T-cell (primary cell): ENCODE measurements around the gene TMEM26. TPM values are rescaled to one million over a fixed set of nuclear protein-coding genes. Genes with fewer than 3 reads are reported as not detected.

Experiments used
- ATAC-seq, 4 experiments: fragments of 200-7000 bp in 3 of 4; fragments of 150-1000 bp in 1 of 4; cut with Tn5 transposase; replicated peaks in 1 of 4; 1 replicate in 3 of 4; 2 replicates in 1 of 4; pipeline ENCODE4 v1.10.0; 2021; ENCODE audit warnings: moderate library complexity in 3 of 4, mild to moderate bottlenecking in 2 of 4, moderate number of reproducible peaks in 1 of 4
- CTCF ChIA-PET, 2 donors: fragments of 300-600 bp; sonication (Branson Sonifier 250); formaldehyde crosslinking; loops; one replicate each; lab custom pipeline; 2022; ENCODE audit warnings: antibody characterized with exemption in 2 of 2; lab: Charles Lee
- POLR2A ChIA-PET, 2 donors: fragments of 300-600 bp; sonication (Branson Sonifier 250); formaldehyde crosslinking; loops; one replicate each; lab custom pipeline; 2022; ENCODE audit warnings: antibody characterized with exemption in 2 of 2; lab: Charles Lee
- DNase-seq, 35 experiments: peaks; one replicate each; pipeline versions ENCODE4 v3.0.0 to v3.0.0-alpha.2; 2013 to 2023
- H3K27ac ChIP-seq: one replicate; pipeline ENCODE4 v1.5.1; 2013; ENCODE audit warnings: low read length
- H3K27me3 ChIP-seq, 2 experiments: replicated peaks in 1 of 2; 1 replicate in 1 of 2; 2 replicates in 1 of 2; pipeline versions ENCODE4 v1.6.1 to v1.7.0; 2013; ENCODE audit warnings: low read length in 1 of 2, mixed read lengths in 1 of 2; ENCODE audit not compliant: control insufficient read depth in 2 of 2, insufficient read depth in 2 of 2; ENCODE audit errors: extremely low read depth in 1 of 2
- H3K36me3 ChIP-seq, 2 donors: 1 replicate in 1 of 2; 2 replicates in 1 of 2; pipeline versions ENCODE4 v1.6.1 to v1.7.0; 2013; ENCODE audit warnings: low read length in 1 of 2; ENCODE audit not compliant: control insufficient read depth in 2 of 2, insufficient read depth in 1 of 2; ENCODE audit errors: extremely low read depth in 1 of 2
- H3K4me1 ChIP-seq, 2 experiments: 1 replicate in 1 of 2; 2 replicates in 1 of 2; pipeline versions ENCODE4 v1.6.1 to v1.7.0; 2013; ENCODE audit warnings: low read length in 2 of 2, mixed read lengths in 1 of 2; ENCODE audit not compliant: insufficient read depth in 2 of 2, control insufficient read depth in 1 of 2; ENCODE audit errors: extremely low read depth in 1 of 2
- H3K4me3 ChIP-seq, 2 donors: 1 replicate in 1 of 2; 2 replicates in 1 of 2; pipeline versions ENCODE4 v1.5.1 to v1.7.0; 2013; ENCODE audit warnings: mild to moderate bottlenecking in 2 of 2, low read length in 1 of 2, moderate library complexity in 1 of 2; ENCODE audit not compliant: control insufficient read depth in 1 of 2; ENCODE audit errors: extremely low read depth in 1 of 2
- H3K9me3 ChIP-seq: 2 replicates; pipeline ENCODE4 v1.7.0; 2013
- H3K27ac Mint-ChIP-seq, 2 donors: one replicate each; pipeline ENCODE4 v1.8.0; 2020 to 2021; ENCODE audit warnings: mild to moderate bottlenecking in 2 of 2, mixed read lengths in 2 of 2
- H3K27me3 Mint-ChIP-seq, 2 donors: one replicate each; pipeline ENCODE4 v1.8.0; 2021 to 2022; ENCODE audit warnings: mixed read lengths in 2 of 2
- H3K36me3 Mint-ChIP-seq: one replicate; pipeline ENCODE4 v1.8.0; 2021; ENCODE audit warnings: mixed read lengths
- H3K4me1 Mint-ChIP-seq, 3 donors: one replicate each; pipeline ENCODE4 v1.8.0; 2020 to 2022; ENCODE audit warnings: mixed read lengths in 3 of 3, mild to moderate bottlenecking in 1 of 3
- H3K4me3 Mint-ChIP-seq, 3 donors: one replicate each; pipeline ENCODE4 v1.8.0; 2020 to 2022; ENCODE audit warnings: mild to moderate bottlenecking in 3 of 3, mixed read lengths in 3 of 3, moderate library complexity in 3 of 3
- H3K9me3 Mint-ChIP-seq, 3 donors: one replicate each; pipeline ENCODE4 v1.8.0; 2020 to 2022; ENCODE audit warnings: mixed read lengths in 3 of 3
- WGBS: methylation state at CpG from one replicate; pipeline ENCODE4 v1.1.5; 2013; ENCODE audit warnings: missing lambda C conversion rate; ENCODE audit not compliant: insufficient coverage; 5-methylcytosine and 5-hydroxymethylcytosine counted together
- total RNA-seq, 35 experiments: library from RNA in 6 of 35; stranded (reverse) in 6 of 35; fragments of 120-200 nt in 1 of 35; gene quantifications; one replicate each; pipeline versions ENCODE4 v1.2.1 to v1.2.4 and lab custom pipeline; 2013 to 2026

Gene TMEM26
- total RNA-seq, 5 donors from 2014 or later (not counting 1 experiment from before 2014, with no cell fraction given): not detected

GRCh38 chr10:61408105-61408504, 45.1 kb downstream of the TMEM26 start:
- CTCF ChIA-PET: no interaction called here
- POLR2A ChIA-PET: no interaction called here
- WGBS: 92% methylated on average over 1 of the region's 4 CpGs

GRCh38 chr10:61406736-61407135, 46.4 kb downstream of the TMEM26 start:
- Histone ChIP-seq H3K27ac (no peak overlapping the region), H3K4me3 (no peak overlapping the region), H3K36me3 (no peaks in the 10 kb centered on the region), H3K9me3 (no peaks in the 10 kb centered on the region), H3K4me1 (peaks cover 0 to 5% of the 10 kb centered on the region in 2 experiments), H3K27me3 (no peaks in the 10 kb centered on the region)
- 20% methylated on average over 1 of the region's 3 CpGs for WGBS
- H3K36me3 Mint-ChIP-seq: no peaks in the 10 kb centered on the region
- no peak overlapping the region for H3K4me3 Mint-ChIP-seq
- no peaks in the 10 kb centered on the region for H3K9me3 Mint-ChIP-seq
- CTCF ChIA-PET: no interaction called here
- H3K27me3 Mint-ChIP-seq: peaks cover 2 to 3% of the 10 kb centered on the region in 2 donors
- ATAC-seq (no peak), DNase-seq (no peak)
- no peaks in the 10 kb centered on the region for H3K4me1 Mint-ChIP-seq
- no peak overlapping the region for H3K27ac Mint-ChIP-seq
- POLR2A ChIA-PET: no interaction called here

More at GRCh38 chr10:61408105-61408504, 45.1 kb downstream of the TMEM26 start:
- Histone ChIP-seq H3K4me3 (no peak overlapping the region), H3K36me3 (no peaks in the 10 kb centered on the region), H3K9me3 (no peaks in the 10 kb centered on the region), H3K27ac (no peak overlapping the region), H3K4me1 (peaks cover 0 to 5% of the 10 kb centered on the region in 2 experiments), H3K27me3 (no peaks in the 10 kb centered on the region)
- Mint-ChIP-seq H3K36me3 (no peaks in the 10 kb centered on the region), H3K4me3 (no peak overlapping the region), H3K27me3 (peaks cover 2 to 3% of the 10 kb centered on the region in 2 donors), H3K4me1 (no peaks in the 10 kb centered on the region), H3K9me3 (no peaks in the 10 kb centered on the region), H3K27ac (no peak overlapping the region)
- DNase-seq (no peak), ATAC-seq (no peak)

GRCh38 chr10:61406242-61406641, 46.9 kb downstream of the TMEM26 start:
- ChIA-PET CTCF (no interaction called here), POLR2A (no interaction called here)

GRCh38 chr10:61404751-61405150, 48.4 kb downstream of the TMEM26 start:
- CTCF ChIA-PET: no interaction called here
- peaks cover 0 to 5% of the 10 kb centered on the region in 2 experiments for H3K4me1 ChIP-seq
- no peaks in the 10 kb centered on the region for H3K36me3 Mint-ChIP-seq
- no peaks in the 10 kb centered on the region for H3K9me3 ChIP-seq
- no peak overlapping the region for H3K4me3 ChIP-seq
- DNase-seq (no peak), ATAC-seq (no peak)
- no peak overlapping the region for H3K27ac Mint-ChIP-seq
- no peaks in the 10 kb centered on the region for H3K36me3 ChIP-seq
- no peaks in the 10 kb centered on the region for H3K27me3 ChIP-seq
- peaks cover 1 to 3% of the 10 kb centered on the region in 2 donors for H3K27me3 Mint-ChIP-seq
- H3K4me3 Mint-ChIP-seq: no peak overlapping the region
- no peaks in the 10 kb centered on the region for H3K9me3 Mint-ChIP-seq
- POLR2A ChIA-PET: no interaction called here
- no peaks in the 10 kb centered on the region for H3K4me1 Mint-ChIP-seq
- H3K27ac ChIP-seq: no peak overlapping the region

More at GRCh38 chr10:61406242-61406641, 46.9 kb downstream of the TMEM26 start:
- H3K36me3 Mint-ChIP-seq: no peaks in the 10 kb centered on the region
- H3K27ac ChIP-seq: no peak overlapping the region
- no peaks in the 10 kb centered on the region for H3K4me1 Mint-ChIP-seq
- H3K4me3 Mint-ChIP-seq: no peak overlapping the region
- no peak for DNase-seq
- H3K36me3 ChIP-seq: no peaks in the 10 kb centered on the region
- no peak overlapping the region for H3K4me3 ChIP-seq
- ATAC-seq: no peak
- no peak overlapping the region for H3K27ac Mint-ChIP-seq
- H3K4me1 ChIP-seq: peaks cover 0 to 5% of the 10 kb centered on the region in 2 experiments
- H3K27me3 Mint-ChIP-seq: peaks cover 2 to 3% of the 10 kb centered on the region in 2 donors
- no peaks in the 10 kb centered on the region for H3K27me3 ChIP-seq
- H3K9me3 ChIP-seq: no peaks in the 10 kb centered on the region
- no peaks in the 10 kb centered on the region for H3K9me3 Mint-ChIP-seq

- ChIA-PET CTCF (no interaction called here), POLR2A (no interaction called here)
- H3K4me1 Mint-ChIP-seq: peaks cover 9 to 15% (median 13%) of the 10 kb centered on the region in 3 donors
- WGBS: no CpG with 5 or more reads among the region's 1 CpG
- H3K36me3 Mint-ChIP-seq: no peaks in the 10 kb centered on the region
- H3K27me3 ChIP-seq: no peaks in the 10 kb centered on the region
- peaks cover 0 to 10% of the 10 kb centered on the region in 2 experiments for H3K4me1 ChIP-seq
- H3K27ac Mint-ChIP-seq: no peak overlapping the region
- no peaks in the 10 kb centered on the region for H3K9me3 ChIP-seq
- DNase-seq (no peak), ATAC-seq (no peak)
- no peaks in the 10 kb centered on the region for H3K36me3 ChIP-seq
- no peak overlapping the region for H3K27ac ChIP-seq
- H3K9me3 Mint-ChIP-seq: no peaks in the 10 kb centered on the region
- no peaks in the 10 kb centered on the region for H3K27me3 Mint-ChIP-seq
- no peak overlapping the region for H3K4me3 Mint-ChIP-seq
- H3K4me3 ChIP-seq: no peak overlapping the region
Measured at GRCh38 chr10:61400524-61400923, 52.7 kb downstream of the TMEM26 start.

- ChIA-PET CTCF (no interaction called here), POLR2A (no interaction called here)
- H3K27me3 ChIP-seq: no peaks in the 10 kb centered on the region
- Mint-ChIP-seq H3K4me3 (no peak overlapping the region), H3K36me3 (no peaks in the 10 kb centered on the region), H3K4me1 (peaks cover 9 to 15% (median 13%) of the 10 kb centered on the region in 3 donors), H3K27ac (no peak overlapping the region), H3K27me3 (no peaks in the 10 kb centered on the region), H3K9me3 (no peaks in the 10 kb centered on the region)
- DNase-seq: no peak
- H3K4me1 ChIP-seq: peaks cover 0 to 10% of the 10 kb centered on the region in 2 experiments
- H3K27ac ChIP-seq: no peak overlapping the region
- no peak for ATAC-seq
- no peaks in the 10 kb centered on the region for H3K9me3 ChIP-seq
- H3K4me3 ChIP-seq: no peak overlapping the region
- H3K36me3 ChIP-seq: no peaks in the 10 kb centered on the region
Measured at GRCh38 chr10:61399406-61399805, 53.8 kb downstream of the TMEM26 start.
